Heart right ventricle (tissue), 16 donors: ENCODE results near the gene AJUBA. TPM values are rescaled to one million over a fixed set of nuclear protein-coding genes. Genes with fewer than 3 reads are reported as not detected.

Source experiments
- ATAC-seq, 8 donors: fragments of 200-7000 bp; cut with Tn5 transposase; one replicate each; pipeline ENCODE4 v1.9.1; 2020; ENCODE audit warnings: mild to moderate bottlenecking in 8 of 8, moderate library complexity in 8 of 8, moderate number of reproducible peaks in 1 of 8
- DNase-seq, 2 donors: peaks; one replicate each; pipeline ENCODE4 v3.0.0-alpha.2; 2020
- H3K27ac ChIP-seq, 10 donors: fragments of 200-600 bp; sonication (generic) in 2 of 10; one replicate each; pipeline versions ENCODE4 v1.5.0 to v1.8.0; 2020 to 2022; ENCODE audit warnings: mild to moderate bottlenecking in 3 of 10
- H3K27me3 ChIP-seq, 7 donors: fragments of 200-600 bp; one replicate each; pipeline ENCODE4 v1.8.0; 2021 to 2022; ENCODE audit warnings: mild to moderate bottlenecking in 2 of 7
- H3K36me3 ChIP-seq, 9 donors: fragments of 200-600 bp; sonication (generic) in 1 of 9; one replicate each; pipeline versions ENCODE4 v1.5.0 to v1.8.0; 2020 to 2022; ENCODE audit warnings: mild to moderate bottlenecking in 2 of 9
- H3K4me1 ChIP-seq, 9 donors: fragments of 200-600 bp; sonication (generic) in 1 of 9; one replicate each; pipeline versions ENCODE4 v1.5.0 to v1.8.0; 2020 to 2022; ENCODE audit warnings: mild to moderate bottlenecking in 4 of 9
- H3K4me3 ChIP-seq, 10 donors: fragments of 200-600 bp; sonication (generic) in 2 of 10; one replicate each; pipeline versions ENCODE4 v1.5.0 to v1.8.0; 2020 to 2022; ENCODE audit warnings: mild to moderate bottlenecking in 7 of 10, moderate library complexity in 2 of 10
- H3K9me3 ChIP-seq, 11 donors: fragments of 200-600 bp in 10 of 11; sonication (generic) in 2 of 11; one replicate each; pipeline versions ENCODE4 v1.5.0 to v1.8.0; 2013 to 2022; ENCODE audit warnings: mild to moderate bottlenecking in 2 of 11, control low read depth in 1 of 11, moderate library complexity in 1 of 11
- WGBS, 2 donors: extraction: QIAGEN DNeasy Blood & Tissue Kit; methylation state at CpG; one replicate each; pipeline ENCODE4 v1.1.7; 2013; ENCODE audit warnings: inconsistent platforms in 1 of 2; 5-methylcytosine and 5-hydroxymethylcytosine counted together
- intact Hi-C, 10 donors: fragments of 100-400 bp; cut with DNase I; formaldehyde crosslinking; loops; one replicate each; pipeline versions ENCODE4 v1.11.1 to v1.14.2; 2022
- polyA plus RNA-seq, 2 donors: library from polyadenylated mRNA; stranded (reverse); fragments of 200-250 nt; gene quantifications; one replicate each; pipeline ENCODE4 v1.2.3, GENCODE V29; 2013
- total RNA-seq, 10 donors: library from RNA; stranded (reverse); fragmentation: NEBNext Ultra II Directional in 3 of 10; extraction: Animal tissue kit (Norgen Biotek cat#: 25700) in 3 of 10; gene quantifications; one replicate each; pipeline versions ENCODE4 v1.2.1 to v1.2.4, GENCODE V29; 2021 to 2023
- TF ChIP-seq, protein P1 (sequence below), 9 donors: fragments of 200-600 bp; sonication (generic) in 2 of 9; IDR thresholded peaks; one replicate each; pipeline versions ENCODE4 v1.5.0 to v1.8.0; 2021 to 2022; ENCODE audit warnings: antibody characterized with exemption in 9 of 9, mild to moderate bottlenecking in 5 of 9, moderate library complexity in 1 of 9
- donor health status: Arrhythmogenic right ventricular cardiomyopathy.
- donor health status: ischemic (EF 13 %, LVEDD 7.1; RV severe dilation, severe dysfunction).
- donor health status: healthy with polysubstance abuse.
- donor health status: DM: no; HTN: yes; CAD: no.
- donor health status: DM: no; HTN: no; CAD: no.
- donor health status: ischemic (EF 25% LVEDD 6.9; RV normal size, moderate dysfunction).
- donor health status: ischemic (EF 25% LVEDD 5.7; RV mildly dilated, moderate dysfunction).
- donor health status: healthy.
- donor health status: DM: yes; HTN: yes; CAD: no.
- donor health status: Ischemic cardiomyopathy.
- donor health status: ischemic (EF 35%, LVEDD 5.7; RV mildly dilated, moderate dysfunction).
- donor health status: nonischemic (EF 11% LVEDD 7.7; RV severe dilation, severe dysfunction).
- donor health status: DM: yes; HTN: yes; CAD: no.
- donor health status: PGD.
- donor health status: ischemic (EF 29% LVEDD 5.4; RV normal size, mild dysfunction).
- donor health status: nonischemic (EF 23%, LVEDD 6.1; RV moderate dilation, normal function).

AJUBA gene
- total and polyA plus RNA-seq, 12 donors: 5.3 to 25.9 (median 10.2) TPM

DNA sequence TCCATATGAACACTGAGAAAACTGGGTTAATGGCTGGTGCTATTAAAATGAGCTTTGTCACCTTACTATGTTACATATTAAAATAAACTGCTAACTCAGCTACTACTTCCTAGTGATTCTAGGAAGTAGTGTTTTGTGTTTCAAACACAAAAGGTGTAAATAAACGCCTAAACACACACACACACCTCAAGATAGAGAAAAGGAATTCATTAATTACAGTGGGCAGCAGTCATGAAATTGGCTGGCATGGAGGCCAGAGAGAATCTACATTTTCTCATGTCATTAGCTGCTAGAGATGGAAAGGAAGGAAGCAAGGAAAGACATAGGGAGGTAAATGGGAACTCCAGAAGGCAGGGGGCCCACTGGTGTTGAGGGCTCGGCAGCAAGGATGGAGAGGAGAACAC, 52.4 kb downstream of the AJUBA start:
- intact Hi-C loops: loop anchor here in 4 of 10 donors (1.0 to 10.0 kb wide), 4 partner anchors 11 to 55 kb away; partner anchors contain the start of genes AJUBA (in 2 of the 4), RBM23 (in 2 of the 4) and HAUS4 (in 1 of the 4)
- H3K9me3 ChIP-seq: no peaks in the 10 kb centered on the region
- peaks cover 4 to 25% (median 14%) of the 10 kb centered on the region in 9 donors for H3K4me1 ChIP-seq
- H3K36me3 ChIP-seq: peaks cover 0 to 38% (median 6%) of the 10 kb centered on the region in 9 donors
- H3K27ac ChIP-seq: peak overlapping the region; percentile 4 to 92 (median 76)
- no peaks in the 10 kb centered on the region for H3K27me3 ChIP-seq
- H3K4me3 ChIP-seq: peak overlapping the region; percentile 31 to 98 (median 70)
- ATAC-seq (peak in 3 of 8 donors; percentile 2 to 19 (median 7)), DNase-seq (no peak)
- TF ChIP-seq, protein P1, sequence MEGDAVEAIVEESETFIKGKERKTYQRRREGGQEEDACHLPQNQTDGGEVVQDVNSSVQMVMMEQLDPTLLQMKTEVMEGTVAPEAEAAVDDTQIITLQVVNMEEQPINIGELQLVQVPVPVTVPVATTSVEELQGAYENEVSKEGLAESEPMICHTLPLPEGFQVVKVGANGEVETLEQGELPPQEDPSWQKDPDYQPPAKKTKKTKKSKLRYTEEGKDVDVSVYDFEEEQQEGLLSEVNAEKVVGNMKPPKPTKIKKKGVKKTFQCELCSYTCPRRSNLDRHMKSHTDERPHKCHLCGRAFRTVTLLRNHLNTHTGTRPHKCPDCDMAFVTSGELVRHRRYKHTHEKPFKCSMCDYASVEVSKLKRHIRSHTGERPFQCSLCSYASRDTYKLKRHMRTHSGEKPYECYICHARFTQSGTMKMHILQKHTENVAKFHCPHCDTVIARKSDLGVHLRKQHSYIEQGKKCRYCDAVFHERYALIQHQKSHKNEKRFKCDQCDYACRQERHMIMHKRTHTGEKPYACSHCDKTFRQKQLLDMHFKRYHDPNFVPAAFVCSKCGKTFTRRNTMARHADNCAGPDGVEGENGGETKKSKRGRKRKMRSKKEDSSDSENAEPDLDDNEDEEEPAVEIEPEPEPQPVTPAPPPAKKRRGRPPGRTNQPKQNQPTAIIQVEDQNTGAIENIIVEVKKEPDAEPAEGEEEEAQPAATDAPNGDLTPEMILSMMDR (IDR thresholded peaks at IDR 0.05): no peak
- WGBS, 2 donors: 1 to 2% methylated on average over 2 of the region's 2 CpGs

DNA sequence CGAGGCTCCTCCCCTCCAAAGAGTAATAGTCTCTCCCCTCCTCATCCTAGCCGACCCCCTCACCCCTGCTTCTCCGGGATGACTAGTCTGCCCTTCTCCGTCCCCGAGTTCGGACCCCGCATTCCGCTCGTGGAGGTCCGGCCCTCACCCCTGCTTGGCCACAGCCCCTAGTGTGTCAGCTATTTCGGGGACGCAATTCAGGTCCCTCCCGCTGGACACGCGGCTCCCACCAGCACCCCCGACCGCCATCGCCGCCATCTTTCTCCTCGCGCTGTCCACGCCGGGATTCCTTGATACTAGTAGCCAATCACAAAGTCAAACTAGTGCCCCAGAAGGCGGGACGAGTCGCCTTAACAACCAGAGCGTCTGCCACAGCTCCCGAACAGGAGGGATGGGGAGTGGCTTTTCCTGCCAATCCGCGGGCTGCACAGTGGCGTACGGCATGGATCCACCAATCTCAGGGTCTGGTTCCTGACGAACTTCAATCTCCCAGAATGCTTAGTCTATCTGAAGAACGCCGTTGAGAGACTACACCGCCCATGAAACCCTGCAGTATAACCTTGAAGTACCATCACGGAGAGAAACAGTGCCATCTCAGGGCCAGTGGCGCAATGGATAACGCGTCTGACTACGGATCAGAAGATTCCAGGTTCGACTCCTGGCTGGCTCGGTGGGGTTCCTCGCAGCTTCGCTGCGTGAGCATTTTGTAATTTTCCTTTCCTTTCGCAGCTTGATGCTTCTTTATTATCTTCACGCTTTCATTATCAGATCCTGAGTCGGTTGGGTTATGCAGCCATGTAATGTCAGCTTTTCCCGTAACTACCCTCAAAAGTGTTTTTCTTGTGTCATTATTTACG, 53.0 kb downstream of the AJUBA start, which contains the start of gene PRMT5:
Gene PRMT5 (minus strand): TSS at position 273 of the 857 bp plus-strand sequence. CDS start 15 bp downstream, at position 258.
- H3K4me3 ChIP-seq: peak within 1 kb of the TSS; percentile 69 to 98 (median 77)
- peaks cover 0 to 41% (median 12%) of the 10 kb centered on the region in 9 donors for H3K36me3 ChIP-seq
- ATAC-seq (peak; percentile 97 to 99 (median 98)), DNase-seq (peak; percentile 97 to 100)
- peak within 1 kb of the TSS; percentile 49 to 92 (median 81) for H3K27ac ChIP-seq
- H3K4me1 ChIP-seq: peaks cover 4 to 25% (median 14%) of the 10 kb centered on the region in 9 donors
- intact Hi-C loops: loop anchor here in 2 of 10 donors (1.0 kb wide), 1 partner anchor 10 kb away; the partner anchor contains the start of gene RBM23 (in 2 of the 2)
- TF ChIP-seq, protein P1 (IDR thresholded peaks at IDR 0.05): no peak
- 0 to 1% methylated on average over 51 of the region's 51 CpGs for WGBS, 2 donors
- H3K9me3 ChIP-seq: no peaks in the 10 kb centered on the region
- H3K27me3 ChIP-seq: no peaks in the 10 kb centered on the region

DNA sequence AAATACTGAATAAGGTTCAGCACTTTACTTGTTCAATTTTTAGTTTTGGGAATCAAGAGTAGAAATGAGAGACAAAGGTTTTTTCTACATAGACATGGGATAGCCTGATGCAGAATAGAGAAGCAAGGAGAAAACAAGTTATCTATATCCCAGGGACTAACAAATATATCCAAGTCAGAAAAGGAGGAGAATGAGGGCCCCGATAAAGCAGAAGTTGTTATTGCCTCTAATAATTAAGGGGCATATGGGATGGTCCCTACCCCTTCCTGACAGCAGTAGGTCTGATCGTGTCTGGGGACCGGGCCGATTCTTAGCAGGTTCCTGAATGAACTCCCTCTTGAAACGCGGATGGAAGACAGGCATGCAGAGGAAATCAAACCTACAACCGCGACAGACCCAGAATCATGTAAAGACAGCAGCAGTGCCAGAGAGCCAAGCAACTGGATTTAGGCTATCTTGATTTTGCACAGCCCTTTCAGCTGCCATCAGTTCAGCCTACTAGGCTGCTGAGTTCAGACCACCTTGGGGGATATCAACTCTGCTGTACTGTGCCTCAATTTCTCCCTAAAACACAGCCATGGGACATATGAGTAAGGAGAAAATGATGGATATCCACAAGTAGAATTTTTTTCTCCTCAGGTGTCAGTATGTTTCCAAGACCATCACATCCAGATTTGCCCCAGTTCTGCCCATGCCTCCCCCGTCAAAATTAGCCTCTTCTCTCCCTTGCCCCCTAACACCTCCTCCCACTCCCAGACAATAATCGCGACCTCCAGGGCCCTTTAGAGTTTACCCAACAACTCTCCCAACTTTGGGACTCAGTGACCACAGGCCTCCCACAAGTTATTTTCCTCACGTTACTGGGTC, 53.9 kb downstream of the AJUBA start:
- no peak for DNase-seq
- 15 to 16% methylated on average over 12 of the region's 12 CpGs for WGBS, 2 donors
- H3K4me1 ChIP-seq: peaks cover 4 to 25% (median 14%) of the 10 kb centered on the region in 9 donors
- ATAC-seq: no peak
- H3K4me3 ChIP-seq: peak overlapping the region; percentile 69 to 98 (median 77)
- no peaks in the 10 kb centered on the region for H3K9me3 ChIP-seq
- peak overlapping the region; percentile 49 to 92 (median 80) for H3K27ac ChIP-seq
- peaks cover 0 to 45% (median 21%) of the 10 kb centered on the region in 9 donors for H3K36me3 ChIP-seq
- no peaks in the 10 kb centered on the region for H3K27me3 ChIP-seq
- TF ChIP-seq, protein P1 (IDR thresholded peaks at IDR 0.05): no peak
- intact Hi-C loops: loop anchor here in 2 of 10 donors (1.0 kb wide), 1 partner anchor 9 kb away; the partner anchor contains the start of gene RBM23 (in 2 of the 2)
